PFSK-1 (cell line): ENCODE results near the gene MPND.
A peak's percentile ranks its signal among the peaks of the same experiment; 100 is the strongest.

ENCODE experiments used
- FOXP2 ChIP-seq: optimal IDR thresholded peaks from 2 replicates; pipeline ENCODE3; 2011; ENCODE audit warnings: borderline replicate concordance, control low read depth, inconsistent platforms; ENCODE audit not compliant: insufficient read depth; ENCODE audit errors: extremely low read length, extremely low read depth
- POLR2AphosphoS5 ChIP-seq: IDR thresholded peaks from 2 replicates; pipeline ENCODE4 v1.6.1; 2012; ENCODE audit warnings: low read depth, mild to moderate bottlenecking, control low read depth, low read length, moderate library complexity
- REST ChIP-seq, 2 experiments: IDR thresholded peaks; 2 replicates each; pipeline versions ENCODE4 v1.6.1 to v1.8.0; 2011 to 2012; ENCODE audit warnings: low read depth in 2 of 2, low read length in 2 of 2, control low read depth in 1 of 2, inconsistent platforms in 1 of 2, mild to moderate bottlenecking in 1 of 2, moderate library complexity in 1 of 2; ENCODE audit not compliant: insufficient read depth in 1 of 2
- SIN3A ChIP-seq: IDR thresholded peaks from 2 replicates; pipeline ENCODE4 v1.6.1; 2012; ENCODE audit warnings: mild to moderate bottlenecking, low read length, moderate library complexity, borderline replicate concordance; ENCODE audit not compliant: insufficient read depth
- TAF1 ChIP-seq: IDR thresholded peaks from 2 replicates; pipeline ENCODE4 v1.6.1; 2012; ENCODE audit warnings: low read length, control low read depth, borderline replicate concordance; ENCODE audit not compliant: insufficient read depth

Gene MPND

GRCh38 chr19:4372165-4373012, 29.0 kb downstream of the MPND start:
- TF ChIP-seq POLR2AphosphoS5 (no peak), SIN3A (no peak), FOXP2 (no peak), REST (IDR thresholded peaks at IDR 0.05; ENCODE audit: insufficient read depth in 1 of 2, low read depth in 2 of 2, low read length in 2 of 2) (no peak), TAF1 (no peak)

GRCh38 chr19:4373013-4373367, 29.6 kb downstream of the MPND start:
- TF ChIP-seq TAF1, result no peak
- TF ChIP-seq POLR2AphosphoS5, result no peak
- no peak for TF ChIP-seq SIN3A
- no peak for TF ChIP-seq FOXP2
- TF ChIP-seq REST (IDR thresholded peaks at IDR 0.05; ENCODE audit: insufficient read depth in 1 of 2, low read depth in 2 of 2, low read length in 2 of 2), result no peak

- TF ChIP-seq REST (IDR thresholded peaks at IDR 0.05; ENCODE audit: insufficient read depth in 1 of 2, low read depth in 2 of 2, low read length in 2 of 2), result no peak
- TF ChIP-seq TAF1, result no peak
- TF ChIP-seq SIN3A, result no peak
- no peak for TF ChIP-seq POLR2AphosphoS5
- no peak for TF ChIP-seq FOXP2
These were observed 30.5 kb downstream of the MPND start for GRCh38 chr19:4373601-4374497.

GRCh38 chr19:4374498-4375163, 31.3 kb downstream of the MPND start:
- TF ChIP-seq FOXP2 (peak; percentile 48), POLR2AphosphoS5 (no peak)

- TF ChIP-seq TAF1, result no peak
- TF ChIP-seq FOXP2, result no peak
- no peak for TF ChIP-seq REST (IDR thresholded peaks at IDR 0.05; ENCODE audit: insufficient read depth in 1 of 2, low read depth in 2 of 2, low read length in 2 of 2)
- no peak for TF ChIP-seq POLR2AphosphoS5
These were observed 32.0 kb downstream of the MPND start for GRCh38 chr19:4375164-4376027.
